ENCODE measurements around the gene E2F6. TPM values are rescaled to one million over a fixed set of nuclear protein-coding genes. Genes with fewer than 3 reads are reported as not detected.

E2F6 gene
- total RNA-seq, 5 donors from 2014 or later (not counting 1 experiment from before 2014, with no cell fraction given), result 4.8 to 9.5 (median 9.1) TPM

- ChIA-PET POLR2A (no interaction called here), CTCF (no interaction called here)
- H3K4me1 ChIP-seq (ENCODE audit: control insufficient read depth in 1 of 2, extremely low read depth in 1 of 2, insufficient read depth in 2 of 2, low read length in 2 of 2), result no peaks in the 10 kb centered on the region
- Mint-ChIP-seq H3K36me3 (peaks cover 3% of the 10 kb centered on the region), H3K27me3 (peaks cover 0 to 2% of the 10 kb centered on the region in 2 donors), H3K4me3 (no peak overlapping the region), H3K4me1 (no peaks in the 10 kb centered on the region), H3K27ac (no peak overlapping the region), H3K9me3 (peaks cover 2 to 9% (median 7%) of the 10 kb centered on the region in 3 donors)
- H3K4me3 ChIP-seq (ENCODE audit: control insufficient read depth in 1 of 2, extremely low read depth in 1 of 2, low read length in 1 of 2), result no peak overlapping the region
- no peak overlapping the region for H3K27ac ChIP-seq (ENCODE audit: low read length)
- H3K27me3 ChIP-seq (replicated peaks in 1 of 2; ENCODE audit: control insufficient read depth in 2 of 2, extremely low read depth in 1 of 2, insufficient read depth in 2 of 2, low read length in 1 of 2), result no peaks in the 10 kb centered on the region
- ATAC-seq (replicated peaks in 1 of 4) (no peak), DNase-seq (no peak)
- H3K9me3 ChIP-seq, result no peaks in the 10 kb centered on the region
- H3K36me3 ChIP-seq (ENCODE audit: control insufficient read depth in 2 of 2, extremely low read depth in 1 of 2, insufficient read depth in 1 of 2, low read length in 1 of 2), result no peaks in the 10 kb centered on the region
- WGBS (ENCODE audit: insufficient coverage), result 80% methylated on average over 1 of the region's 7 CpGs
Measured at GRCh38 chr2:11421863-11422490, 44.0 kb downstream of the E2F6 start.

GRCh38 chr2:11420671-11421070, 45.3 kb downstream of the E2F6 start:
- Mint-ChIP-seq H3K27me3 (peaks cover 0 to 2% of the 10 kb centered on the region in 2 donors), H3K4me3 (no peak overlapping the region)
- no peak for DNase-seq

DNA sequence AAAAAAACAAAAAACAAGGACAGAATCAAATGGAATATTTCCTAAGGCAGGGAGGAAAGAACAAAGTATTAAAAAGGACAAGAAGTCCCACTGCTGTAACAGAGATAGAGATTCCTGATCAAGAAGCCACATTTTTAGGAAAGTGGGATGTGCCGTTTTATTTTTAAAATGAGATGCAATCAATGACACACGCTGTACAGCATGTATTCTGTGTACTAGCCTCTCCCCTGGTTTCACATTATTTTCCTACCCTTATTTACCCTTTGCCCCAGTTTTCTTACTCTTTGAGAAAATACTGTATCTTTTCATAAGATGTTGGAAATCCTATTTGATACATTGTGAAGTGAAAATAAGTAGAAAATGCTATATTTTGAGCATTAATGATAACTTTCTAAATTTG, 45.8 kb downstream of the E2F6 start:
- ATAC-seq (replicated peaks in 1 of 4) (no peak), DNase-seq (no peak)
- H3K36me3 Mint-ChIP-seq, result peaks cover 3% of the 10 kb centered on the region
- no peaks in the 10 kb centered on the region for H3K27me3 ChIP-seq (replicated peaks in 1 of 2; ENCODE audit: control insufficient read depth in 2 of 2, extremely low read depth in 1 of 2, insufficient read depth in 2 of 2, low read length in 1 of 2)
- WGBS (ENCODE audit: insufficient coverage), result no CpG with 5 or more reads among the region's 2 CpGs
- H3K4me1 ChIP-seq (ENCODE audit: control insufficient read depth in 1 of 2, extremely low read depth in 1 of 2, insufficient read depth in 2 of 2, low read length in 2 of 2), result no peaks in the 10 kb centered on the region
- peaks cover 0 to 2% of the 10 kb centered on the region in 2 donors for H3K27me3 Mint-ChIP-seq
- H3K27ac Mint-ChIP-seq, result no peak overlapping the region
- no peak overlapping the region for H3K4me3 ChIP-seq (ENCODE audit: control insufficient read depth in 1 of 2, extremely low read depth in 1 of 2, low read length in 1 of 2)
- ChIA-PET POLR2A (no interaction called here), CTCF (interaction anchor here (0.7 kb wide), 2 partner anchors 287 to 546 kb away, joined by 4 to 8 read pairs; a partner anchor contains a TSS)
- H3K9me3 Mint-ChIP-seq, result peaks cover 2 to 9% (median 7%) of the 10 kb centered on the region in 3 donors
- H3K4me3 Mint-ChIP-seq, result no peak overlapping the region
- no peaks in the 10 kb centered on the region for H3K9me3 ChIP-seq
- H3K4me1 Mint-ChIP-seq, result no peaks in the 10 kb centered on the region
- H3K36me3 ChIP-seq (ENCODE audit: control insufficient read depth in 2 of 2, extremely low read depth in 1 of 2, insufficient read depth in 1 of 2, low read length in 1 of 2), result no peaks in the 10 kb centered on the region
- H3K27ac ChIP-seq (ENCODE audit: low read length), result no peak overlapping the region

More at GRCh38 chr2:11420671-11421070, 45.3 kb downstream of the E2F6 start:
- Mint-ChIP-seq H3K36me3 (peaks cover 3% of the 10 kb centered on the region), H3K27ac (no peak overlapping the region), H3K4me1 (no peaks in the 10 kb centered on the region), H3K9me3 (peaks cover 2 to 9% (median 7%) of the 10 kb centered on the region in 3 donors)
- no peak overlapping the region for H3K27ac ChIP-seq (ENCODE audit: low read length)
- ChIA-PET POLR2A (no interaction called here), CTCF (no interaction called here)
- no peaks in the 10 kb centered on the region for H3K36me3 ChIP-seq (ENCODE audit: control insufficient read depth in 2 of 2, extremely low read depth in 1 of 2, insufficient read depth in 1 of 2, low read length in 1 of 2)
- no peaks in the 10 kb centered on the region for H3K4me1 ChIP-seq (ENCODE audit: control insufficient read depth in 1 of 2, extremely low read depth in 1 of 2, insufficient read depth in 2 of 2, low read length in 2 of 2)
- no peaks in the 10 kb centered on the region for H3K9me3 ChIP-seq
- WGBS (ENCODE audit: insufficient coverage), result 91% methylated on average over 7 of the region's 9 CpGs
- ATAC-seq (replicated peaks in 1 of 4), result no peak
- no peak overlapping the region for H3K4me3 ChIP-seq (ENCODE audit: control insufficient read depth in 1 of 2, extremely low read depth in 1 of 2, low read length in 1 of 2)
- no peaks in the 10 kb centered on the region for H3K27me3 ChIP-seq (replicated peaks in 1 of 2; ENCODE audit: control insufficient read depth in 2 of 2, extremely low read depth in 1 of 2, insufficient read depth in 2 of 2, low read length in 1 of 2)

GRCh38 chr2:11419781-11420180, 46.2 kb downstream of the E2F6 start:
- Histone ChIP-seq H3K9me3 (no peaks in the 10 kb centered on the region), H3K4me3 (ENCODE audit: control insufficient read depth in 1 of 2, extremely low read depth in 1 of 2, low read length in 1 of 2) (no peak overlapping the region), H3K4me1 (ENCODE audit: control insufficient read depth in 1 of 2, extremely low read depth in 1 of 2, insufficient read depth in 2 of 2, low read length in 2 of 2) (no peaks in the 10 kb centered on the region), H3K36me3 (ENCODE audit: control insufficient read depth in 2 of 2, extremely low read depth in 1 of 2, insufficient read depth in 1 of 2, low read length in 1 of 2) (no peaks in the 10 kb centered on the region), H3K27ac (ENCODE audit: low read length) (no peak overlapping the region), H3K27me3 (replicated peaks in 1 of 2; ENCODE audit: control insufficient read depth in 2 of 2, extremely low read depth in 1 of 2, insufficient read depth in 2 of 2, low read length in 1 of 2) (no peaks in the 10 kb centered on the region)
- Mint-ChIP-seq H3K27ac (no peak overlapping the region), H3K9me3 (peaks cover 2 to 9% (median 7%) of the 10 kb centered on the region in 3 donors), H3K36me3 (peaks cover 3% of the 10 kb centered on the region), H3K4me3 (no peak overlapping the region), H3K4me1 (no peaks in the 10 kb centered on the region), H3K27me3 (peaks cover 0 to 2% of the 10 kb centered on the region in 2 donors)
- WGBS (ENCODE audit: insufficient coverage), result 75% methylated on average over 5 of the region's 8 CpGs
- CTCF ChIA-PET, result interaction anchor here (0.7 kb wide), 2 partner anchors 287 to 545 kb away, joined by 4 to 8 read pairs; a partner anchor contains a TSS
- ATAC-seq (replicated peaks in 1 of 4) (no peak), DNase-seq (no peak)
- POLR2A ChIA-PET, result no interaction called here

GRCh38 chr2:11417946-11418585, 47.9 kb downstream of the E2F6 start:
- DNase-seq (no peak), ATAC-seq (replicated peaks in 1 of 4) (no peak)
- no peaks in the 10 kb centered on the region for H3K36me3 ChIP-seq (ENCODE audit: control insufficient read depth in 2 of 2, extremely low read depth in 1 of 2, insufficient read depth in 1 of 2, low read length in 1 of 2)
- Mint-ChIP-seq H3K4me3 (no peak overlapping the region), H3K36me3 (peaks cover 3% of the 10 kb centered on the region), H3K4me1 (no peaks in the 10 kb centered on the region), H3K27me3 (peaks cover 3 to 10% of the 10 kb centered on the region in 2 donors), H3K9me3 (peaks cover 2 to 9% (median 7%) of the 10 kb centered on the region in 3 donors), H3K27ac (no peak overlapping the region)
- no peaks in the 10 kb centered on the region for H3K4me1 ChIP-seq (ENCODE audit: control insufficient read depth in 1 of 2, extremely low read depth in 1 of 2, insufficient read depth in 2 of 2, low read length in 2 of 2)
- 90% methylated on average over 2 of the region's 8 CpGs for WGBS (ENCODE audit: insufficient coverage)
- H3K4me3 ChIP-seq (ENCODE audit: control insufficient read depth in 1 of 2, extremely low read depth in 1 of 2, low read length in 1 of 2), result no peak overlapping the region
- no peaks in the 10 kb centered on the region for H3K9me3 ChIP-seq
- POLR2A ChIA-PET, result no interaction called here
- H3K27me3 ChIP-seq (replicated peaks in 1 of 2; ENCODE audit: control insufficient read depth in 2 of 2, extremely low read depth in 1 of 2, insufficient read depth in 2 of 2, low read length in 1 of 2), result no peaks in the 10 kb centered on the region
- CTCF ChIA-PET, result interaction anchor here in 1 of 2 donors (0.6 to 1.0 kb wide), 2 partner anchors 137 to 145 kb away, joined by 3 to 5 read pairs; no protein-coding TSS in a partner anchor
- H3K27ac ChIP-seq (ENCODE audit: low read length), result no peak overlapping the region

- DNase-seq (no peak), ATAC-seq (replicated peaks in 1 of 4) (no peak)
- ChIA-PET CTCF (no interaction called here), POLR2A (no interaction called here)
- Histone ChIP-seq H3K27ac (ENCODE audit: low read length) (no peak overlapping the region), H3K27me3 (replicated peaks in 1 of 2; ENCODE audit: control insufficient read depth in 2 of 2, extremely low read depth in 1 of 2, insufficient read depth in 2 of 2, low read length in 1 of 2) (peaks cover 0 to 4% of the 10 kb centered on the region in 2 experiments), H3K9me3 (no peaks in the 10 kb centered on the region), H3K4me3 (ENCODE audit: control insufficient read depth in 1 of 2, extremely low read depth in 1 of 2, low read length in 1 of 2) (no peak overlapping the region), H3K4me1 (ENCODE audit: control insufficient read depth in 1 of 2, extremely low read depth in 1 of 2, insufficient read depth in 2 of 2, low read length in 2 of 2) (no peaks in the 10 kb centered on the region), H3K36me3 (ENCODE audit: control insufficient read depth in 2 of 2, extremely low read depth in 1 of 2, insufficient read depth in 1 of 2, low read length in 1 of 2) (no peaks in the 10 kb centered on the region)
- Mint-ChIP-seq H3K4me3 (no peak overlapping the region), H3K27me3 (peaks cover 3 to 13% of the 10 kb centered on the region in 2 donors), H3K9me3 (peaks cover 2 to 9% (median 7%) of the 10 kb centered on the region in 3 donors), H3K36me3 (peaks cover 3% of the 10 kb centered on the region), H3K27ac (no peak overlapping the region), H3K4me1 (no peaks in the 10 kb centered on the region)
- WGBS (ENCODE audit: insufficient coverage), result 92% methylated on average over 2 of the region's 2 CpGs
Measured at GRCh38 chr2:11416931-11417330, 49.0 kb downstream of the E2F6 start.
